Measurements from ENCODE around the gene RPGRIP1L. TPM values are rescaled to one million over a fixed set of nuclear protein-coding genes. Genes with fewer than 3 reads are reported as not detected.
"Not testable (repeated sequence)": the region's sequence is repeated elsewhere in the genome, so short reads cannot be mapped to it uniquely, and the experiment has no call there.

RPGRIP1L gene
- total and polyA plus RNA-seq, 8 donors: 1.1 to 6.8 (median 1.4) TPM; not detected in 1

- no peak for DNase-seq
- peak overlapping the region in 4 of 5 donors; percentile 45 to 86 (median 80) for H3K27ac ChIP-seq
- H3K9me3 ChIP-seq: no peaks in the 10 kb centered on the region
- peak overlapping the region; percentile 61 to 96 (median 85) for H3K4me3 ChIP-seq
- TF ChIP-seq CTCF (IDR thresholded peaks at IDR 0.05): no peak
- TF ChIP-seq EP300 (IDR thresholded peaks at IDR 0.05): no peak
- TF ChIP-seq POLR2A (IDR thresholded peaks at IDR 0.05): no peak
- no peak for TF ChIP-seq POLR2AphosphoS5 (IDR thresholded peaks at IDR 0.05)
- no peaks in the 10 kb centered on the region for H3K36me3 ChIP-seq
- H3K27me3 ChIP-seq: no peaks in the 10 kb centered on the region
- WGBS, 5 donors: 3 to 13% (median 8%) methylated on average over 6 of the region's 6 CpGs
- peaks cover 0 to 23% (median 20%) of the 10 kb centered on the region in 4 donors for H3K4me1 ChIP-seq
- intact Hi-C loops (cut with DNase I; ENCODE audit: low total_unique reads): no loop called here
Observed at GRCh38 chr16:53704445-53704813, 770 bp upstream of the RPGRIP1L start.

GRCh38 chr16:53698271-53698670 is 5.4 kb downstream of the RPGRIP1L start:
- DNase-seq; H3K27ac ChIP-seq; H3K4me3 ChIP-seq; H3K9me3 ChIP-seq; H3K4me1 ChIP-seq; H3K27me3 ChIP-seq; intact Hi-C loops (cut with DNase I; ENCODE audit: low total_unique reads): not testable (repeated sequence)
- WGBS, 5 donors: 80 to 100% (median 95%) methylated on average over 1 to 25 of the region's 31 CpGs; no CpG with 5 or more reads in 1 of the 5 donors
- H3K36me3 ChIP-seq: peaks cover 0 to 12% (median 0%) of the 10 kb centered on the region in 4 donors

GRCh38 chr16:53695070-53695469 is 8.6 kb downstream of the RPGRIP1L start:
- H3K4me3 ChIP-seq: no peak overlapping the region
- intact Hi-C loops (cut with DNase I; ENCODE audit: low total_unique reads): no loop called here
- H3K36me3 ChIP-seq: peaks cover 0 to 16% (median 3%) of the 10 kb centered on the region in 4 donors
- no peaks in the 10 kb centered on the region for H3K9me3 ChIP-seq
- DNase-seq: no peak
- no peak for TF ChIP-seq EP300 (IDR thresholded peaks at IDR 0.05)
- no peak for TF ChIP-seq POLR2AphosphoS5 (IDR thresholded peaks at IDR 0.05)
- TF ChIP-seq POLR2A (IDR thresholded peaks at IDR 0.05): no peak
- 90 to 97% (median 95%) methylated on average over 1 of the region's 1 CpG for WGBS, 5 donors
- no peak overlapping the region for H3K27ac ChIP-seq
- no peaks in the 10 kb centered on the region for H3K27me3 ChIP-seq
- no peaks in the 10 kb centered on the region for H3K4me1 ChIP-seq

GRCh38 chr16:53693320-53693719 is 10.3 kb downstream of the RPGRIP1L start:
- Histone ChIP-seq H3K27me3 (no peaks in the 10 kb centered on the region), H3K36me3 (peaks cover 0 to 16% (median 3%) of the 10 kb centered on the region in 4 donors), H3K9me3 (no peaks in the 10 kb centered on the region), H3K4me1 (no peaks in the 10 kb centered on the region), H3K4me3 (no peak overlapping the region), H3K27ac (no peak overlapping the region)
- TF ChIP-seq CTCF (IDR thresholded peaks at IDR 0.05): no peak
- no peak for TF ChIP-seq POLR2A (IDR thresholded peaks at IDR 0.05)
- TF ChIP-seq POLR2AphosphoS5 (IDR thresholded peaks at IDR 0.05): no peak
- no peak for TF ChIP-seq EP300 (IDR thresholded peaks at IDR 0.05)
- no peak for DNase-seq
- intact Hi-C loops (cut with DNase I; ENCODE audit: low total_unique reads): no loop called here
- 95 to 98% (median 95%) methylated on average over 5 of the region's 5 CpGs for WGBS, 5 donors

- Histone ChIP-seq H3K27me3 (no peaks in the 10 kb centered on the region), H3K4me1 (no peaks in the 10 kb centered on the region), H3K9me3 (no peaks in the 10 kb centered on the region), H3K36me3 (peaks cover 0 to 16% (median 3%) of the 10 kb centered on the region in 4 donors), H3K27ac (no peak overlapping the region), H3K4me3 (no peak overlapping the region)
- intact Hi-C loops (cut with DNase I; ENCODE audit: low total_unique reads): no loop called here
- no peak for DNase-seq
- TF ChIP-seq POLR2AphosphoS5 (IDR thresholded peaks at IDR 0.05): no peak
- no peak for TF ChIP-seq EP300 (IDR thresholded peaks at IDR 0.05)
- TF ChIP-seq CTCF (IDR thresholded peaks at IDR 0.05): no peak
- no peak for TF ChIP-seq POLR2A (IDR thresholded peaks at IDR 0.05)
- 86 to 97% (median 91%) methylated on average over 5 of the region's 5 CpGs for WGBS, 5 donors
Observed at GRCh38 chr16:53692146-53692545, 11.5 kb downstream of the RPGRIP1L start.
